Liver (tissue), 9 donors: ENCODE measurements around the gene BID. TPM values are rescaled to one million over a fixed set of nuclear protein-coding genes. Genes with fewer than 3 reads are reported as not detected.

Experiments
- DNase-seq: peaks from one replicate; pipeline ENCODE4 v3.0.0-alpha.2; 2017; ENCODE audit warnings: low spot score
- H3K27ac ChIP-seq, 2 donors: one replicate each; pipeline ENCODE4 v1.7.0; 2013; ENCODE audit warnings: inconsistent platforms in 2 of 2, low read length in 2 of 2, control low read depth in 1 of 2, low read depth in 1 of 2, mild to moderate bottlenecking in 1 of 2
- H3K27me3 ChIP-seq, 4 donors: one replicate each; pipeline versions ENCODE4 v1.6.1 to v1.7.0; 2013; ENCODE audit warnings: low read length in 3 of 4, inconsistent platforms in 1 of 4, mild to moderate bottlenecking in 1 of 4, moderate library complexity in 1 of 4; ENCODE audit not compliant: control insufficient read depth in 4 of 4, insufficient read depth in 4 of 4
- H3K36me3 ChIP-seq, 4 donors: one replicate each; pipeline versions ENCODE4 v1.6.1 to v1.7.0; 2013; ENCODE audit warnings: low read length in 3 of 4, mild to moderate bottlenecking in 3 of 4, low read depth in 1 of 4, moderate library complexity in 1 of 4; ENCODE audit not compliant: control insufficient read depth in 4 of 4, insufficient read depth in 3 of 4
- H3K4me1 ChIP-seq, 4 donors: one replicate each; pipeline versions ENCODE4 v1.6.1 to v1.7.0; 2013; ENCODE audit warnings: low read length in 3 of 4, mild to moderate bottlenecking in 3 of 4, moderate library complexity in 1 of 4; ENCODE audit not compliant: control insufficient read depth in 4 of 4, insufficient read depth in 4 of 4
- H3K4me3 ChIP-seq, 3 donors: one replicate each; pipeline versions ENCODE4 v1.6.1 to v1.7.0; 2013; ENCODE audit warnings: low read length in 3 of 3, control low read depth in 1 of 3, low read depth in 1 of 3, mild to moderate bottlenecking in 1 of 3
- H3K9ac ChIP-seq, 2 donors: one replicate each; pipeline ENCODE4 v1.7.0; 2013; ENCODE audit warnings: low read length in 2 of 2, mild to moderate bottlenecking in 2 of 2, moderate library complexity in 2 of 2, control low read depth in 1 of 2, low read depth in 1 of 2
- H3K9me3 ChIP-seq, 4 donors: one replicate each; pipeline versions ENCODE4 v1.6.1 to v1.7.0; 2013; ENCODE audit warnings: low read length in 3 of 4; ENCODE audit not compliant: control insufficient read depth in 4 of 4
- GABPA ChIP-seq, 2 donors: IDR thresholded peaks in 1 of 2; conservative IDR thresholded peaks in 1 of 2; 2 replicates each; pipeline ENCODE4 v1.6.1; 2016; ENCODE audit warnings: antibody characterized with exemption in 2 of 2, mild to moderate bottlenecking in 1 of 2, moderate library complexity in 1 of 2
- JUND ChIP-seq, 2 donors: IDR thresholded peaks; 2 replicates each; pipeline ENCODE4 v1.6.1; 2016; ENCODE audit warnings: antibody characterized with exemption in 2 of 2
- RXRA ChIP-seq, 2 donors: IDR thresholded peaks; 2 replicates each; pipeline ENCODE4 v1.6.1; 2017 to 2018; ENCODE audit warnings: antibody characterized with exemption in 2 of 2, mild to moderate bottlenecking in 1 of 2
- whole genome bisulfite sequencing: extraction: QIAGEN DNeasy Blood & Tissue Kit; methylation state at CpG from one replicate; pipeline ENCODE4 v1.1.7; 2013; 5-methylcytosine and 5-hydroxymethylcytosine counted together
- polyA plus RNA-seq, 2 donors: library from polyadenylated mRNA; stranded (reverse) in 1 of 2; unstranded in 1 of 2; fragments of 200-250 nt in 1 of 2; fragments of >200 nt in 1 of 2; fragmentation: Nextera tagmentation in 1 of 2; extraction: Ambion mirVana in 1 of 2; gene quantifications; one replicate each; pipeline versions ENCODE4 v1.2.1 to v1.2.3, GENCODE V29; 2013 to 2015
- total RNA-seq, 2 donors: library from RNA; depleted of rRNA; stranded (reverse); fragments of >200 nt; gene quantifications; one replicate each; pipeline ENCODE4 v1.2.3, GENCODE V29; 2014
- TF ChIP-seq, protein P1 (sequence below): fragments of 150-350 bp; IDR thresholded peaks from 2 replicates; pipeline ENCODE4 v1.5.1; 2017; ENCODE audit warnings: improper control_type of control experiment, low read depth, low read length; ENCODE audit not compliant: missing input control
- TF ChIP-seq, protein P2 (sequence below): IDR thresholded peaks from 2 replicates; pipeline ENCODE4 v1.6.1; 2016; ENCODE audit warnings: antibody characterized with exemption, mild to moderate bottlenecking
- donor health status: healthy.
- donor health status: healthy.
- donor health status: healthy.
- donor health status: healthy.
- donor health status: healthy.

The BID gene
- total and polyA plus RNA-seq, 4 donors = 28.7 to 66.9 (median 52.6) TPM

DNA sequence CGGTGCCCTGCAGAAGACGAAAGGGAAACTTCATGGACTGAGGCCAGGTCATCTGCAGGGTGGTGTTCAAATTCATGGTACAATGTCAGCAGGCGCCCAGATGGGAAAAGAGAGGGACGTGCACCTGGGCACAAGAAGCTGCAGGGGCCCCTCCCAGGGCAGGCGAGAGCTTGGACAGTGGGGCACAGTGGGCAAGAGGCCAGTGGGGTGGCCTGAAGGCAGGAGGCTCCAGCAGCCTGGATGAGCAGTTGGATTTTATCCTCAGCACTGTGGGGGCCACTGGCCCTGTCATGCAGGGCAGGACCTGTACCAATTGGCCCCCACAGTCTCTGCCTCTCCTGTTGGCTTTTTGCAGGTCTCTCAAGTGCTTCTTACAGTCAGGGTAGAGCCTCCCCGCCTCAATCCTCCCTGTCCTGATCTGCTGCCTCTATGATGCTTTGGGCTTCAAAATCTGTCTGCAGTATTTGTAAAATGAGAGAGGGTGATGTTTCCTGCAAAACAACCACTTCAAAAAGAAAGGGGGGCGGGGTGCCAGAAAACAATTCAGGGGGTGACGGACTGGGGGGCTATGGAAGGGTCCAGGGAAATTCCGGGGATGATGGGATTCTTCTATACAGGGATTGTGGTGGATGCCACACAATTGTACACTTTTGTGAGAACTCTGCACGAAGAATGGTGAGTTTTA, 1.7 kb upstream of the BID start:
- TF ChIP-seq JUND (IDR thresholded peaks at IDR 0.05) = no peak
- no peaks in the 10 kb centered on the region for H3K36me3 ChIP-seq
- no peak overlapping the region for H3K4me3 ChIP-seq
- no peaks in the 10 kb centered on the region for H3K9me3 ChIP-seq
- H3K4me1 ChIP-seq = peaks cover 8 to 47% (median 32%) of the 10 kb centered on the region in 4 donors
- H3K27me3 ChIP-seq = no peaks in the 10 kb centered on the region
- no peak for DNase-seq
- H3K9ac ChIP-seq = no peak overlapping the region
- no peak overlapping the region for H3K27ac ChIP-seq
- 90% methylated on average over 10 of the region's 10 CpGs for WGBS

DNA sequence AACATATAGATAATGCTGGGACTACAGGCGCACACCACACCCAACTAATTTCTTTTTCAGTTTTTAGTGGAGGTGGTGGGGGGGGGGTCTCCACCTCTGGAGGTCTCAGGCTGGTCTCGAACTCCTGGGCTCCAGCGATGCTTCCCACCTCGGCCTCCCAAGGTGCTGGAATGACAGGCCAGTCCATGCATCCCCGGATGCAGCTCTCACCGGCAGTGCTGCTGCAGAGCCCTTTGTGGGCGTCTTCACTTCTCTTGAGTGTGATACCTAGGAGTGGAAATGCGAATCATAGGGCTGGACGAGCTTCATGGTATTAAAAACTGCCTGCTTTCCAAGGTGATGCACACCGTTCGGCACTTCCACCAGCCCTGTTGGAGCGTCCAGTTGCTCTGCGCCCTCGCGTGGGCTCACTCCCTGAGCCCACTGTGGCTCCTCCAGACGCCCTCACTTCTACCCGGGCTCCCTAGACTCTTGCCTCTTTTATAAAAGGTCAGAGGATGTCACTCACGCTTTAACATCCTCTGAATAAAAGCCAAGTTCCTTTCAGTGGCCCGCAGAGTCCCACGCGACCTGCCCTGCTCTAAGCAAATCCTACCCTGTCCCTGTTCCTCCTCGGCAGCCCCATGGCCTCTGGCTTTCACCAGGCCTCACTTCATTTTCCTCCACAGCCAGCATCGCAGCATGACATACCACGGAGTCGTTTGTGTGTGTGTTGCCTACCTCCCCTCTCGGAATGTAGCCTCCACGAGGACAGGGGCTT, 837 bp upstream of the BID start:
- H3K27me3 ChIP-seq = no peaks in the 10 kb centered on the region
- no peaks in the 10 kb centered on the region for H3K36me3 ChIP-seq
- peak overlapping the region in 1 of 2 donors; percentile 6 for H3K9ac ChIP-seq
- H3K9me3 ChIP-seq = no peaks in the 10 kb centered on the region
- TF ChIP-seq GABPA (IDR thresholded peaks at IDR 0.05 in 1 of 2, conservative IDR thresholded peaks at IDR 0.05 in 1 of 2) = no peak
- no peak for TF ChIP-seq RXRA (IDR thresholded peaks at IDR 0.05)
- TF ChIP-seq, protein P1, sequence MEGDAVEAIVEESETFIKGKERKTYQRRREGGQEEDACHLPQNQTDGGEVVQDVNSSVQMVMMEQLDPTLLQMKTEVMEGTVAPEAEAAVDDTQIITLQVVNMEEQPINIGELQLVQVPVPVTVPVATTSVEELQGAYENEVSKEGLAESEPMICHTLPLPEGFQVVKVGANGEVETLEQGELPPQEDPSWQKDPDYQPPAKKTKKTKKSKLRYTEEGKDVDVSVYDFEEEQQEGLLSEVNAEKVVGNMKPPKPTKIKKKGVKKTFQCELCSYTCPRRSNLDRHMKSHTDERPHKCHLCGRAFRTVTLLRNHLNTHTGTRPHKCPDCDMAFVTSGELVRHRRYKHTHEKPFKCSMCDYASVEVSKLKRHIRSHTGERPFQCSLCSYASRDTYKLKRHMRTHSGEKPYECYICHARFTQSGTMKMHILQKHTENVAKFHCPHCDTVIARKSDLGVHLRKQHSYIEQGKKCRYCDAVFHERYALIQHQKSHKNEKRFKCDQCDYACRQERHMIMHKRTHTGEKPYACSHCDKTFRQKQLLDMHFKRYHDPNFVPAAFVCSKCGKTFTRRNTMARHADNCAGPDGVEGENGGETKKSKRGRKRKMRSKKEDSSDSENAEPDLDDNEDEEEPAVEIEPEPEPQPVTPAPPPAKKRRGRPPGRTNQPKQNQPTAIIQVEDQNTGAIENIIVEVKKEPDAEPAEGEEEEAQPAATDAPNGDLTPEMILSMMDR = no peak
- no peak overlapping the region for H3K4me3 ChIP-seq
- peaks cover 9 to 54% (median 39%) of the 10 kb centered on the region in 4 donors for H3K4me1 ChIP-seq
- H3K27ac ChIP-seq = peak overlapping the region; percentile 68 to 73
- WGBS = 85% methylated on average over 27 of the region's 27 CpGs
- DNase-seq = no peak

DNA sequence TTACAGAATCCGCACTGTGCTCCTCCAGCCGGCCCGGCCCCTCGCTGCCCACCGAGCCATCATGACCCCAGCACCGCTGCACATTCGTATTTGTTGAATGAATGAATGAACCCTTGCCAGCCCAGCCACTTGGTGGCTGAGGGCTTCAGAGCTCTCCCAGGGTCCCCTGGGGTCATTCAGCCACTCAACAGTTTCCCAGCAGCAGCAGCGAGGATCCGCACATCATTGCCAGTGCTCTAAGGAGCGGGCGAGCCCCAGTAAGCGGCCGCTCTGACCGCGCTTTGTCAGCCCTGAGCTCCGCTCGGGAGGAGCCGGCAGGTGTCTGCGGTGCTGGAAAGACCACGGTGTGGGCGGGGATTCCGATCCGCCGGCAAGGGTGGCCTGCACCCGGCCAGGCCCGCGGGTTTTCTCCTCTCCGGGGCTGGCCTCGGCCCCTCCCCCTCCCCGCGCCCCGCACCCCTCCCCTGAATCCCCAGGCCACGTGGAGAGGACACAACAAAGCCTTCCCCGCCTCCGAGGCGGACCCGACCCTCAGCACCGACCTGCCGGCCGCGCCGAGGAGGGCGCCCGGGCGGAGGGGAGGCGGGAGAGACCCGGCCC, 563 bp downstream of the BID start:
- Histone ChIP-seq H3K36me3 (no peaks in the 10 kb centered on the region), H3K9me3 (no peaks in the 10 kb centered on the region), H3K4me1 (peaks cover 14 to 66% (median 51%) of the 10 kb centered on the region in 4 donors), H3K27me3 (no peaks in the 10 kb centered on the region), H3K27ac (peak overlapping the region; percentile 68 to 73), H3K9ac (peak overlapping the region in 1 of 2 donors; percentile 67), H3K4me3 (peak overlapping the region; percentile 43 to 69 (median 67))
- WGBS = 3% methylated on average over 47 of the region's 47 CpGs
- peak; percentile 61 for DNase-seq
- no peak for TF ChIP-seq RXRA (IDR thresholded peaks at IDR 0.05)
- TF ChIP-seq, protein P1 = no peak
- TF ChIP-seq, protein P2, sequence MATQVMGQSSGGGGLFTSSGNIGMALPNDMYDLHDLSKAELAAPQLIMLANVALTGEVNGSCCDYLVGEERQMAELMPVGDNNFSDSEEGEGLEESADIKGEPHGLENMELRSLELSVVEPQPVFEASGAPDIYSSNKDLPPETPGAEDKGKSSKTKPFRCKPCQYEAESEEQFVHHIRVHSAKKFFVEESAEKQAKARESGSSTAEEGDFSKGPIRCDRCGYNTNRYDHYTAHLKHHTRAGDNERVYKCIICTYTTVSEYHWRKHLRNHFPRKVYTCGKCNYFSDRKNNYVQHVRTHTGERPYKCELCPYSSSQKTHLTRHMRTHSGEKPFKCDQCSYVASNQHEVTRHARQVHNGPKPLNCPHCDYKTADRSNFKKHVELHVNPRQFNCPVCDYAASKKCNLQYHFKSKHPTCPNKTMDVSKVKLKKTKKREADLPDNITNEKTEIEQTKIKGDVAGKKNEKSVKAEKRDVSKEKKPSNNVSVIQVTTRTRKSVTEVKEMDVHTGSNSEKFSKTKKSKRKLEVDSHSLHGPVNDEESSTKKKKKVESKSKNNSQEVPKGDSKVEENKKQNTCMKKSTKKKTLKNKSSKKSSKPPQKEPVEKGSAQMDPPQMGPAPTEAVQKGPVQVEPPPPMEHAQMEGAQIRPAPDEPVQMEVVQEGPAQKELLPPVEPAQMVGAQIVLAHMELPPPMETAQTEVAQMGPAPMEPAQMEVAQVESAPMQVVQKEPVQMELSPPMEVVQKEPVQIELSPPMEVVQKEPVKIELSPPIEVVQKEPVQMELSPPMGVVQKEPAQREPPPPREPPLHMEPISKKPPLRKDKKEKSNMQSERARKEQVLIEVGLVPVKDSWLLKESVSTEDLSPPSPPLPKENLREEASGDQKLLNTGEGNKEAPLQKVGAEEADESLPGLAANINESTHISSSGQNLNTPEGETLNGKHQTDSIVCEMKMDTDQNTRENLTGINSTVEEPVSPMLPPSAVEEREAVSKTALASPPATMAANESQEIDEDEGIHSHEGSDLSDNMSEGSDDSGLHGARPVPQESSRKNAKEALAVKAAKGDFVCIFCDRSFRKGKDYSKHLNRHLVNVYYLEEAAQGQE = no peak
